ENCODE measurements around the gene AGPAT3.
A peak's percentile ranks its signal among the peaks of the same experiment; 100 is the strongest.
"Not testable (repeated sequence)": the region's sequence is repeated elsewhere in the genome, so short reads cannot be mapped to it uniquely, and the experiment has no call there.

Gene AGPAT3

GRCh38 chr21:43884012-43884860 lies 19.2 kb downstream of the AGPAT3 start:
- no peak for DNase-seq (ENCODE audit: low read depth in 2 of 2)

GRCh38 chr21:43884861-43885417 lies 19.9 kb downstream of the AGPAT3 start:
- no peak for DNase-seq (ENCODE audit: low read depth in 2 of 2)

GRCh38 chr21:43885721-43886120 lies 20.7 kb downstream of the AGPAT3 start:
- no peak for DNase-seq (ENCODE audit: low read depth in 2 of 2)

GRCh38 chr21:43886565-43886964 lies 21.5 kb downstream of the AGPAT3 start:
- DNase-seq (ENCODE audit: low read depth in 2 of 2), result no peak

GRCh38 chr21:43889069-43889468 lies 24.0 kb downstream of the AGPAT3 start:
- no peak for DNase-seq (ENCODE audit: low read depth in 2 of 2)

GRCh38 chr21:43890042-43890441 lies 25.0 kb downstream of the AGPAT3 start:
- no peak for DNase-seq (ENCODE audit: low read depth in 2 of 2)

GRCh38 chr21:43892334-43892733 lies 27.3 kb downstream of the AGPAT3 start:
- no peak for DNase-seq (ENCODE audit: low read depth in 2 of 2)

- no peak for DNase-seq (ENCODE audit: low read depth in 2 of 2)
These were observed 28.0 kb downstream of the AGPAT3 start for GRCh38 chr21:43892984-43893535.

GRCh38 chr21:43893536-43894205 lies 28.6 kb downstream of the AGPAT3 start:
- peak in 1 of 2 donors; percentile 33 for DNase-seq (ENCODE audit: low read depth in 2 of 2)

GRCh38 chr21:43894206-43894577 lies 29.2 kb downstream of the AGPAT3 start:
- no peak for DNase-seq (ENCODE audit: low read depth in 2 of 2)

- DNase-seq (ENCODE audit: low read depth in 2 of 2), result no peak
These were observed 30.2 kb downstream of the AGPAT3 start for GRCh38 chr21:43895196-43895595.

GRCh38 chr21:43896696-43897299 lies 31.8 kb downstream of the AGPAT3 start:
- DNase-seq (ENCODE audit: low read depth in 2 of 2), result not testable (repeated sequence)

GRCh38 chr21:43899307-43900077 lies 34.5 kb downstream of the AGPAT3 start:
- DNase-seq (ENCODE audit: low read depth in 2 of 2), result no peak

- no peak for DNase-seq (ENCODE audit: low read depth in 2 of 2)
These were observed 35.0 kb downstream of the AGPAT3 start for GRCh38 chr21:43900078-43900385.

- DNase-seq (ENCODE audit: low read depth in 2 of 2), result no peak
These were observed 35.7 kb downstream of the AGPAT3 start for GRCh38 chr21:43900690-43901089.

- DNase-seq (ENCODE audit: low read depth in 2 of 2), result no peak
These were observed 37.4 kb downstream of the AGPAT3 start for GRCh38 chr21:43902441-43902840.

- DNase-seq (ENCODE audit: low read depth in 2 of 2), result no peak
These were observed 38.5 kb downstream of the AGPAT3 start for GRCh38 chr21:43903451-43904091.

- DNase-seq (ENCODE audit: low read depth in 2 of 2), result no peak
These were observed 39.3 kb downstream of the AGPAT3 start for GRCh38 chr21:43904331-43904781.

GRCh38 chr21:43905726-43906455 lies 40.9 kb downstream of the AGPAT3 start:
- no peak for DNase-seq (ENCODE audit: low read depth in 2 of 2)
